Mesendoderm (in vitro differentiated cells): ENCODE data around the gene B3GNT9.

Experiments used
- DNase-seq: peaks from one replicate; pipeline ENCODE4 v3.0.0; 2013
- H2AK5ac ChIP-seq: 2 replicates; pipeline ENCODE4 v1.6.1; 2013; ENCODE audit warnings: low read length, inconsistent platforms
- H2BK120ac ChIP-seq: 2 replicates; pipeline ENCODE4 v1.6.1; 2013; ENCODE audit warnings: low read depth, mild to moderate bottlenecking, low read length, moderate library complexity, mixed read lengths
- H2BK15ac ChIP-seq: replicated peaks from 2 replicates; pipeline ENCODE4 v1.6.1; 2013; ENCODE audit warnings: low read depth, mild to moderate bottlenecking, moderate library complexity
- H2BK5ac ChIP-seq: 2 replicates; pipeline ENCODE4 v1.6.1; 2013; ENCODE audit warnings: low read length, inconsistent platforms
- H3K18ac ChIP-seq: 2 replicates; pipeline ENCODE4 v1.6.1; 2013; ENCODE audit warnings: mild to moderate bottlenecking, low read length, mixed read lengths
- H3K23ac ChIP-seq: one replicate; pipeline ENCODE4 v1.6.1; 2013; ENCODE audit warnings: low read length
- H3K27ac ChIP-seq: 2 replicates; pipeline ENCODE4 v1.5.1; 2013; ENCODE audit warnings: low read depth, mild to moderate bottlenecking, inconsistent platforms, low read length, moderate library complexity
- H3K27me3 ChIP-seq: 2 replicates; pipeline ENCODE4 v1.6.1; 2013; ENCODE audit warnings: low read length, control low read depth, mild to moderate bottlenecking, inconsistent platforms; ENCODE audit not compliant: insufficient read depth, poor library complexity
- H3K36me3 ChIP-seq: 2 replicates; pipeline ENCODE4 v1.6.1; 2013; ENCODE audit warnings: low read length, inconsistent platforms; ENCODE audit not compliant: control insufficient read depth, insufficient read depth
- H3K4ac ChIP-seq: one replicate; pipeline ENCODE4 v1.6.1; 2013; ENCODE audit warnings: low read depth, mild to moderate bottlenecking, low read length, moderate library complexity
- H3K4me1 ChIP-seq: 2 replicates; pipeline ENCODE4 v1.6.1; 2013; ENCODE audit warnings: low read depth, low read length, inconsistent platforms; ENCODE audit not compliant: control insufficient read depth
- H3K4me2 ChIP-seq: 2 replicates; pipeline ENCODE4 v1.6.1; 2013; ENCODE audit warnings: low read length
- H3K4me3 ChIP-seq: 2 replicates; pipeline ENCODE4 v1.5.1; 2013; ENCODE audit warnings: mild to moderate bottlenecking, low read length
- H3K56ac ChIP-seq: one replicate; pipeline ENCODE4 v1.6.1; 2013; ENCODE audit warnings: low read length
- H3K79me1 ChIP-seq: 2 replicates; pipeline ENCODE4 v1.6.1; 2013; ENCODE audit warnings: low read length, inconsistent platforms
- H3K79me2 ChIP-seq: 2 replicates; pipeline ENCODE4 v1.6.1; 2013; ENCODE audit warnings: mild to moderate bottlenecking, low read length; ENCODE audit not compliant: control insufficient read depth, insufficient read depth
- H3K9ac ChIP-seq: 2 replicates; pipeline ENCODE4 v1.6.1; 2013; ENCODE audit warnings: low read length, inconsistent platforms
- H4K5ac ChIP-seq: one replicate; pipeline ENCODE4 v1.6.1; 2013; ENCODE audit warnings: low read length
- H4K8ac ChIP-seq: one replicate; pipeline ENCODE4 v1.6.1; 2013; ENCODE audit warnings: low read depth, mild to moderate bottlenecking, control low read depth, low read length, moderate library complexity
- WGBS: extraction: QIAGEN DNeasy Blood & Tissue Kit; methylation state at CpG from one replicate; pipeline ENCODE4 v1.1.7; 2013; ENCODE audit warnings: low lambda C conversion rate, missing lambda C conversion rate; ENCODE audit not compliant: insufficient coverage; ENCODE audit errors: extremely low coverage; 5-methylcytosine and 5-hydroxymethylcytosine counted together

The B3GNT9 gene

DNA sequence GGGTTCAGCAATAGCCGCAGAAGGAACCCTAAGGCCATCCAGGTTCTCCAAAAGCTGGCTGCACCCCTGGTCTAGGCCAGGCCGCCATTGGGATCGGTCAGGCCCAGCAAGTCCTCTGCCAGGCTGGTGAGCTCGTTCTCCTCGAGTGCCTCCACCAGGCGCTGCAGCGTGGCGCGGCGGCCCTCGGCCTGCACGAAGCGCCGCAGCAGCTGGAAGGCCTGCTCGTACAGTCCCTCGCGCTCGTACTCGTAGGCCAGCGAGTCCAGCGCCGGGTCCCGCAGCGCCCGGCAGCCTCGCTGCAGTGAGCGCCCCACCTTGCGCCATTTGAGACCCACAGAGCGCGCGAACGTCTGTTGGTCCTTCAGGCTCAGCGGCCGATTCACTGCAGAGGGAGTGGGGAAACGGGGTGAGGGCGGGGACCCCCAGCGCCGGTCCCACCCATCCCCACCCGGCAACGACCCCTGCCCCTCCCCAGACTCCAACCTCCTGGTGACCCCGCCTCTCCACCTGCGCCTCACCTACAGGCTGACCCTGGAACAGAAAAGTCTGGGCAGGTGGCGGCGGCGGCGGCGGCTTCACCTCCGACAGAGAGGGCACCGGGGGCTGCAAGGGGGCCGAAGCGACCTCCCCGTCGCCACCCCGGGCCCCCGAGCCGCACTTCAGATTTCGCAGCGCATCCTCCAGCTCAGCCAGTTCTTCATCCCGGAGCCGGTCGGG, 3.9 kb upstream of the B3GNT9 start:
- no CpG with 5 or more reads among the region's 61 CpGs for WGBS
- no peak overlapping the region for H3K56ac ChIP-seq
- H3K18ac ChIP-seq = no peak overlapping the region
- no peak for DNase-seq
- H3K79me2 ChIP-seq = no peaks in the 10 kb centered on the region
- H3K4me3 ChIP-seq = no peak overlapping the region
- no peak overlapping the region for H3K27ac ChIP-seq
- H2BK5ac ChIP-seq = no peak overlapping the region
- no peak overlapping the region for H2BK15ac ChIP-seq
- peak overlapping the region; percentile 66 for H3K23ac ChIP-seq
- no peaks in the 10 kb centered on the region for H3K79me1 ChIP-seq
- no peak overlapping the region for H2BK120ac ChIP-seq
- H3K9ac ChIP-seq = no peak overlapping the region
- no peak overlapping the region for H3K4me2 ChIP-seq
- no peak overlapping the region for H2AK5ac ChIP-seq
- peaks cover 48% of the 10 kb centered on the region for H3K27me3 ChIP-seq
- H4K5ac ChIP-seq = no peak overlapping the region
- H3K36me3 ChIP-seq = no peaks in the 10 kb centered on the region
- no peak overlapping the region for H4K8ac ChIP-seq
- no peaks in the 10 kb centered on the region for H3K4me1 ChIP-seq
- no peak overlapping the region for H3K4ac ChIP-seq

GRCh38 chr16:67151431-67152097, 766 bp upstream of the B3GNT9 start:
- peaks cover 29% of the 10 kb centered on the region for H3K27me3 ChIP-seq
- no CpG with 5 or more reads among the region's 8 CpGs for WGBS
- no peaks in the 10 kb centered on the region for H3K79me2 ChIP-seq

DNA sequence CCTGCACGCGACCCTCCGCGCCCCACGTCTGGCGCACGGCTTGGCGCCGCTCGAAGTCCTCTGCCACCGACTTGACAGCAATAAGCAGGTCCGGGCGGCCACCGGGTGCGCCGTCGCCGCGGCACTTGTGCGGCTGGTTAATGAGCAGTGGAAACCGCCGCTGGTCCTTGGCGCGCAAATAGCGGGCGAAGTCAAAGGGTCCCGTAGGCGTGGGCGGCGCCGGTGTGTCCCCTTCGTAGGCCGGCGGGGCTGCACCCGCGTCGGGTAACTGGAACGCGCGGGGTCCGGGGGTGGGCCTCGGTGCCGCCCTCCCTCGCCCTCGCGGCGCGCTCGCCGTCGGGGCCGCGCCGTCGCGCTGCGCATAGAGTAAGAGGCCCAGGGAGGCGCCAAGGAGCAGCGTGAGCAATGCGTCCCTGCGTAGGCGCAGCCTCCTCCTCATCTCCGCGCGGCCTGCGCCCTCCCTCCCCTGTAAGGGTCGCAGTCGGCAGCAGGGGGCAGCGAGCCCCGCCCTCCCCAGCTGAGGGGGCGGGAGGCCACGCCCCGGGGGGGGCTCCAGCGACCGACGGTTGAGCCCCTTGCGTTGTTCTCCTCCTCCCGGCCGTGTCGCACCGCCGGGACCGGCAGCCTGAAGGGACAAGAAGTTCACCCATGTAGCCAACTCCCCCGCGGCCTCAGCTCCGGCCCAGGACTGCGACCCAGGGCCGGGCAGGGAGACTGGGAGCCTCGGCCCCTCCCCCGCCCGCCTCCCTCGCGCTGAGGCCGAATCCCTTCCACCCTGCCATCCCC, 558 bp downstream of the B3GNT9 start:
- no peak overlapping the region for H2AK5ac ChIP-seq
- peak overlapping the region; percentile 63 for H3K4me3 ChIP-seq
- peak; percentile 89 for DNase-seq
- H3K79me2 ChIP-seq = no peaks in the 10 kb centered on the region
- peak overlapping the region; percentile 61 for H3K4me2 ChIP-seq
- no CpG with 5 or more reads among the region's 94 CpGs for WGBS
- H4K5ac ChIP-seq = no peak overlapping the region
- peak overlapping the region; percentile 86 for H3K9ac ChIP-seq
- H3K27me3 ChIP-seq = peaks cover 18% of the 10 kb centered on the region
- H2BK15ac ChIP-seq = no peak overlapping the region
- H3K56ac ChIP-seq = peak overlapping the region; percentile 96
- no peak overlapping the region for H2BK5ac ChIP-seq
- H4K8ac ChIP-seq = no peak overlapping the region
- H3K4me1 ChIP-seq = no peaks in the 10 kb centered on the region
- peaks cover 3% of the 10 kb centered on the region for H3K36me3 ChIP-seq
- H3K27ac ChIP-seq = no peak overlapping the region
- H2BK120ac ChIP-seq = peak overlapping the region; percentile 10
- no peak overlapping the region for H3K23ac ChIP-seq
- H3K79me1 ChIP-seq = no peaks in the 10 kb centered on the region
- H3K18ac ChIP-seq = peak overlapping the region; percentile 83
- H3K4ac ChIP-seq = peak overlapping the region; percentile 45

More at GRCh38 chr16:67151431-67152097, 766 bp upstream of the B3GNT9 start:
- H4K8ac ChIP-seq = no peak overlapping the region
- H3K4me2 ChIP-seq = peak overlapping the region; percentile 61
- no peak overlapping the region for H3K18ac ChIP-seq
- H3K4me1 ChIP-seq = no peaks in the 10 kb centered on the region
- H2BK120ac ChIP-seq = no peak overlapping the region
- peak overlapping the region; percentile 86 for H3K9ac ChIP-seq
- no peak overlapping the region for H2AK5ac ChIP-seq
- H3K56ac ChIP-seq = peak overlapping the region; percentile 96
- no peak overlapping the region for H3K4me3 ChIP-seq
- DNase-seq = peak; percentile 38
- H3K23ac ChIP-seq = no peak overlapping the region
- no peak overlapping the region for H3K27ac ChIP-seq
- peaks cover 3% of the 10 kb centered on the region for H3K36me3 ChIP-seq
- H3K79me1 ChIP-seq = no peaks in the 10 kb centered on the region
- H2BK5ac ChIP-seq = no peak overlapping the region
- no peak overlapping the region for H3K4ac ChIP-seq
- H2BK15ac ChIP-seq = no peak overlapping the region
- H4K5ac ChIP-seq = no peak overlapping the region

GRCh38 chr16:67149276-67150046, 1.3 kb downstream of the B3GNT9 start:
- peak overlapping the region; percentile 86 for H3K9ac ChIP-seq
- no peak overlapping the region for H2AK5ac ChIP-seq
- peaks cover 14% of the 10 kb centered on the region for H3K27me3 ChIP-seq
- H2BK120ac ChIP-seq = no peak overlapping the region
- peaks cover 3% of the 10 kb centered on the region for H3K36me3 ChIP-seq
- H4K5ac ChIP-seq = no peak overlapping the region
- WGBS = no CpG with 5 or more reads among the region's 77 CpGs
- no peak overlapping the region for H3K4ac ChIP-seq
- no peak overlapping the region for H3K18ac ChIP-seq
- peak overlapping the region; percentile 61 for H3K4me2 ChIP-seq
- no peaks in the 10 kb centered on the region for H3K79me1 ChIP-seq
- H3K4me1 ChIP-seq = no peaks in the 10 kb centered on the region
- no peak overlapping the region for H2BK15ac ChIP-seq
- no peak overlapping the region for H3K4me3 ChIP-seq
- no peak for DNase-seq
- H3K79me2 ChIP-seq = no peaks in the 10 kb centered on the region
- no peak overlapping the region for H3K27ac ChIP-seq
- peak overlapping the region; percentile 9 for H3K23ac ChIP-seq
- no peak overlapping the region for H4K8ac ChIP-seq
- peak overlapping the region; percentile 96 for H3K56ac ChIP-seq
- no peak overlapping the region for H2BK5ac ChIP-seq

DNA sequence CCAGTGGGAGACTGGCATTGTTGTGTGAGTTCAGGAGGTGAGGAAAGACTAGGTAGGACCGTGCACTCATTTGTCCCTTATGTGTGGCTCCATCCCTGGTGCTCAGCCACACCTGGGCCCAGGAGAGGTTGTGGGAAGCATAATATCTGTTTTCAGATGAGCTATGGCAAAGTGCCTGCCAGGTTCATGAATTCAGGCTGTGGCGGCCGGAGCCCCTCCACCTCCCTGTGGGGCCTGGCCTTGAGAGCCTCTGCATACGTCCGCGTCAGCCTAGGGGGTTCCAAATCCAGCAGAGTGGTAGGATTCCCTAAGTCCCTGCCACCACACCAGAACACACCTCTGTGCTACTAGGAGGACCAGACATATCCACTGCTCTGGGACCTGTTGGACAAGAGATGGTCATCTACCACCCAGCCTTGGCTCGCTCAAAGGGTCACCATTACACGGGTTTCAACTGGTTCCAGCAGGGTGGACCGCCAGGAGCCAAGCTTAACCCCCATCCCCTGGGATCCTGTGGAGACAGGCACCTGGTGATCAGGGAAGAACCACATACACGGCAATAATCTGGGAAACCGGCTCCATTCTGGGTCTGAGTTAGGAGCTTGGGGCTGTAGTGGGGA, 2.0 kb downstream of the B3GNT9 start:
- no CpG with 5 or more reads among the region's 11 CpGs for WGBS
- H3K9ac ChIP-seq = no peak overlapping the region

More for the DNA sequence above, 2.0 kb downstream of the B3GNT9 start:
- Histone ChIP-seq H3K27ac (no peak overlapping the region), H3K4me3 (no peak overlapping the region), H2BK120ac (no peak overlapping the region), H3K18ac (no peak overlapping the region), H2BK15ac (no peak overlapping the region), H3K56ac (peak overlapping the region; percentile 96), H2BK5ac (no peak overlapping the region), H3K36me3 (peaks cover 3% of the 10 kb centered on the region), H4K8ac (no peak overlapping the region), H3K4me2 (no peak overlapping the region), H3K4ac (no peak overlapping the region), H3K27me3 (peaks cover 8% of the 10 kb centered on the region), H3K23ac (no peak overlapping the region), H4K5ac (no peak overlapping the region), H2AK5ac (no peak overlapping the region), H3K79me1 (no peaks in the 10 kb centered on the region), H3K4me1 (no peaks in the 10 kb centered on the region), H3K79me2 (no peaks in the 10 kb centered on the region)
- no peak for DNase-seq
